Measurements from ENCODE around the gene ASPHD2. TPM values are rescaled to one million over a fixed set of nuclear protein-coding genes. Genes with fewer than 3 reads are reported as not detected.
"Not testable (repeated sequence)": the region's sequence is repeated elsewhere in the genome, so short reads cannot be mapped to it uniquely, and the experiment has no call there.

The ASPHD2 gene
- total RNA-seq, 1 donor from 2014 or later: 1.5 TPM

DNA sequence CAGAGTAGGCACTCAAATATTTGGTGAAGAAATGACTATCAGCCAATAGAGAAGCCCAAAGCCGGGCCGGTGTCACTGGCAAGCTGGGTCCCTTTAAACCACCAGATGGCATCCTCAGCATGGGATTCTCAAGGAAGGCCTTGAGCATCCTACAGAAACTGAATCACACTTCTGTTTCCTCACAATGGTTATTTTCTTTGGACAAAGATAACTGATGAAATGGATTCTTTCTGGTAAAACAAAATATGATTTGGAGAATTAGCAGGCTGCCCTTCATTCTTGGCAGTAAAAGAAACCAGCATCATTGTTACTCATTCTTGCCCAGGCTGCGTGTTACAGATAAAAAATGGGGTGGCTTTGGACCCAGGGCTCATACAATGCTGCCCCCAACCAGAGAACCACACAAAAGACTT lies 30.3 kb upstream of the ASPHD2 start:
- no peaks in the 10 kb centered on the region for H3K4me1 ChIP-seq
- H3K9me3 ChIP-seq: no peaks in the 10 kb centered on the region
- H3K27ac ChIP-seq: no peak overlapping the region
- peak; percentile 57 for DNase-seq
- H3K4me3 ChIP-seq: no peak overlapping the region
- TF ChIP-seq, protein P1, sequence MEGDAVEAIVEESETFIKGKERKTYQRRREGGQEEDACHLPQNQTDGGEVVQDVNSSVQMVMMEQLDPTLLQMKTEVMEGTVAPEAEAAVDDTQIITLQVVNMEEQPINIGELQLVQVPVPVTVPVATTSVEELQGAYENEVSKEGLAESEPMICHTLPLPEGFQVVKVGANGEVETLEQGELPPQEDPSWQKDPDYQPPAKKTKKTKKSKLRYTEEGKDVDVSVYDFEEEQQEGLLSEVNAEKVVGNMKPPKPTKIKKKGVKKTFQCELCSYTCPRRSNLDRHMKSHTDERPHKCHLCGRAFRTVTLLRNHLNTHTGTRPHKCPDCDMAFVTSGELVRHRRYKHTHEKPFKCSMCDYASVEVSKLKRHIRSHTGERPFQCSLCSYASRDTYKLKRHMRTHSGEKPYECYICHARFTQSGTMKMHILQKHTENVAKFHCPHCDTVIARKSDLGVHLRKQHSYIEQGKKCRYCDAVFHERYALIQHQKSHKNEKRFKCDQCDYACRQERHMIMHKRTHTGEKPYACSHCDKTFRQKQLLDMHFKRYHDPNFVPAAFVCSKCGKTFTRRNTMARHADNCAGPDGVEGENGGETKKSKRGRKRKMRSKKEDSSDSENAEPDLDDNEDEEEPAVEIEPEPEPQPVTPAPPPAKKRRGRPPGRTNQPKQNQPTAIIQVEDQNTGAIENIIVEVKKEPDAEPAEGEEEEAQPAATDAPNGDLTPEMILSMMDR (IDR thresholded peaks at IDR 0.05): peak; percentile 65
- no peaks in the 10 kb centered on the region for H3K36me3 ChIP-seq
- peak; percentile 68 to 75 for ATAC-seq
- no peaks in the 10 kb centered on the region for H3K27me3 ChIP-seq (ENCODE audit: low read depth)
- intact Hi-C loops (cut with DNase I): no loop called here

DNA sequence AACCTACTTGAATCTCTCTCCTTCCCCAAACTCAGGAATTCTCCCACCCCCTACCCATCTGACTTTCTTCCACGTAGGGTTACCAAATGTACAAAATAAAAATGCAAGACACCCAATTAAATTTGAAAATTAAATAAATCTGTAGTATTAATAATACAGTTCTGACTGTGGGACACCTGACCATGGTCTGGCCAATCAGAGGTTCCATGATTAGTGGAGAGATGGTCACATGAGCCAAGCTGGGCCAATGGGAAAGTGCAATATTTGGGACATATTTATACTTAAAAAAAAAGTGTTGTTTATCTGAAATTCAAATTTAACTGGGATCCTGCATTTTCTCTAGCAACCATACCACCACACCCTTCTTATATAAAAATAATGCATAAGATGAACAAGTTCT lies 29.8 kb upstream of the ASPHD2 start:
- intact Hi-C loops (cut with DNase I): no loop called here
- DNase-seq: no peak

DNA sequence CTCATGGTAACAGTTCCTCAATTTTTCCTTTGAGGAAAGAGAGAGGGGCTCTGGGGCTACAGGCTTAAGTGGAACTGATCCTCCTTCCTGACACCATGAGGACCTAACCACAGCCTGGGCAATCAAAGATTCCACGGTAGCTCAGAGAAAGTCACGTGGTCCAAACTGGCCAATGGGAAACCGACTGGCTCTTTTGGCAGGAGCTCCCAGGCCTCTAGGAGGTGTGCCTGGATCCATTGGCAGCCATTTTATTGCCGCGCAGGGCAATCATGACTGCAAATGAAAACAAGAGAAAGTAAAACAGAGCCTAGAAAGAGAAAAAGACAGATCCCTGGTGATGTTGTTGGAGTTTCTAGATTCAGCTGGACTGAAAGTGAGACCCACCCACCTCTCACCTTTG lies 27.3 kb upstream of the ASPHD2 start:
- Histone ChIP-seq H3K27ac (no peak overlapping the region), H3K9me3 (no peaks in the 10 kb centered on the region), H3K27me3 (ENCODE audit: low read depth) (no peaks in the 10 kb centered on the region), H3K4me1 (no peaks in the 10 kb centered on the region), H3K36me3 (no peaks in the 10 kb centered on the region), H3K4me3 (no peak overlapping the region)
- TF ChIP-seq, protein P1 (IDR thresholded peaks at IDR 0.05): no peak
- intact Hi-C loops (cut with DNase I): no loop called here
- no peak for DNase-seq
- no peak for ATAC-seq

More for the DNA sequence above, 29.8 kb upstream of the ASPHD2 start:
- H3K27ac ChIP-seq: no peak overlapping the region
- no peaks in the 10 kb centered on the region for H3K27me3 ChIP-seq (ENCODE audit: low read depth)
- TF ChIP-seq, protein P1 (IDR thresholded peaks at IDR 0.05): no peak
- no peaks in the 10 kb centered on the region for H3K4me1 ChIP-seq
- H3K36me3 ChIP-seq: no peaks in the 10 kb centered on the region
- no peak overlapping the region for H3K4me3 ChIP-seq
- ATAC-seq: no peak
- H3K9me3 ChIP-seq: no peaks in the 10 kb centered on the region

DNA sequence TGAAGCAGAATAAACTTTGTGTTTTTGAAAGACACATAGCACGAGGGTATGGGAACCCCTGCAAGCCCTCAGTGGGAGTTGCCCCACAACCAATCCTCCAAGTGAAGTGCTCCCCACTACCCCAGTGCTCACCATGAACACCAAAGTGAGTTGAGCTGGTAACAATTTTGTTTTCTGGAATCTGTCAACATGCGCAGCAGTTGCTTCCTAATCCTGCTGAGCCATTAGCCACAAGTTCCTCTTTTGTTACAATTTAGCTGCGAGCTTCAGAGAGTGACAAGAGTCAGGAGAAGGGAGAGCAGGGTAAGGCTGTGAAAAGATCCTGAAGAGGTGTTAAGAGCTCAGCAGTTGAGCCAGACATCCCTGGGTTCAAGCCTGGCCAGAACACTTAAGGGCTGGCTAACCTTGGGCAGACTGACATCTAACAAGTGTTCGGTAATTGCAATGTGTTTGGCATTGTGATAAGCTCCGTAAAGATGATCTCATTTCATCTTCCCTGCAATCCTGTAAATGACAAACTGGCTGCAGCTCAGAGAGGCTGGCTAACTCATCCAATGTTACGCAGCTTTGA lies 24.1 kb upstream of the ASPHD2 start:
- H3K4me1 ChIP-seq: no peaks in the 10 kb centered on the region
- TF ChIP-seq, protein P1 (IDR thresholded peaks at IDR 0.05): no peak
- no peaks in the 10 kb centered on the region for H3K9me3 ChIP-seq
- H3K27ac ChIP-seq: no peak overlapping the region
- peak in 1 of 2 donors; percentile 26 for ATAC-seq
- H3K27me3 ChIP-seq (ENCODE audit: low read depth): peaks cover 4% of the 10 kb centered on the region
- intact Hi-C loops (cut with DNase I): no loop called here
- H3K36me3 ChIP-seq: no peaks in the 10 kb centered on the region
- H3K4me3 ChIP-seq: no peak overlapping the region
- DNase-seq: no peak

DNA sequence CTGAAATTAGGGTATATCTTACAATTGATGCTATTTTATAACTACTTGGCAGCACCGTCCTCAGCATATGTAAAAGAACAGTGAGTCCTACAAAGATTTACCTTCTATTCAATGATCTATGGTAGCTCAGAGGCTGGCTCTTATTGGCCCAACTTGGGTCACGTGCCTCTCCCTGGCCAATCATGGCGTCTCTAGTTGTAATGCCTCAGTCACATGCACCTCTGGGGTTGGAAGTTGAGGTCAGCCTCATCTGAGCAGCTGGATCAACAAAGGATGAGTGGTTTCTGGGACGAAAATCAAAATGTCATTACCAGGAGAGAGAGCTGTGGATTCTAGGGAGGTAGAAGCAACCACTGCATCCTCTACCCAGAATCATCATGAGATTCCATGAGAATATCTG lies 22.9 kb upstream of the ASPHD2 start:
- DNase-seq (no peak), ATAC-seq (no peak)
- intact Hi-C loops (cut with DNase I): no loop called here

DNA sequence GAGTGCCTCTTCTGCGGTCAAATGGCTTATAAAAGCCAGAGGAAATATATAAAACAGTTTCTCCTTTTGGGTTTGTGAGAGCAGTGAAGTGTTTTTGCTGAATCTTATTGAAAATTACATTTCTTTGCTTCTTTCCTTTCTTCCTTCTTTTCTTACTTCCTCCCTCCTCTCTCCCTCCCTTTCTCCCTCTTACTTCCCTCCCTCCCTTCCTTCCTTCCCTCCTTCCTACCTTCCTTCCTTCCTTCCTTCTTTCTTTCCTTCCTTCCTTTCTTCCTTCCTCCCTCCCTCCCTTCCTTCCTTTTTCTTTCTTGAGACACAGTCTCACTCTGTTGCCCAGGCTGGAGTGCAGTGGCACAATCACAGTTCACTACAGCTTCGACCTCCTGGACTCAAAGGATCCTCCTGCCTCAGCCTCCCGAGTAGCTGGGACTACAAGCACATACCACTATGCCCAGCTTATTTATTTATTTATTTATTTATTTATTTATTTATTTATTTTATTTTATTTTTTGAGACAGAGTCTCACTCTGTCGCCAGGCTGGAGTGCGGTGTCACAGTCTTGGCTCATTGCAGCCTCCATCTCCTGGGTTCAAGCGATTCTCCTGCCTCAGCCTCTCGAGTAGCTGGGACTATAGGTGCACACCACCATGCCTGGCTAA lies 20.4 kb upstream of the ASPHD2 start:
- H3K9me3 ChIP-seq; H3K4me3 ChIP-seq; ATAC-seq; H3K36me3 ChIP-seq; intact Hi-C loops (cut with DNase I); DNase-seq; H3K27ac ChIP-seq; H3K27me3 ChIP-seq (ENCODE audit: low read depth); H3K4me1 ChIP-seq: not testable (repeated sequence)

More for the DNA sequence above, 22.9 kb upstream of the ASPHD2 start:
- TF ChIP-seq, protein P1 (IDR thresholded peaks at IDR 0.05): no peak
- no peaks in the 10 kb centered on the region for H3K9me3 ChIP-seq
- H3K4me3 ChIP-seq: no peak overlapping the region
- no peaks in the 10 kb centered on the region for H3K4me1 ChIP-seq
- peaks cover 5% of the 10 kb centered on the region for H3K27me3 ChIP-seq (ENCODE audit: low read depth)
- no peaks in the 10 kb centered on the region for H3K36me3 ChIP-seq
- no peak overlapping the region for H3K27ac ChIP-seq

Measured in lower lobe of right lung (tissue), 2 donors.